AG04449 (cell line): ENCODE measurements around the gene IL17D.
"Not testable (repeated sequence)": the region's sequence is repeated elsewhere in the genome, so short reads cannot be mapped to it uniquely, and the experiment has no call there.

Experiments
- CTCF ChIA-PET: fragments of 350-600 bp; formaldehyde crosslinking; extraction: SDS; loops from one replicate; lab custom pipeline; 2021; ENCODE audit warnings: antibody characterized with exemption; lab: Yijun Ruan, JAX
- POLR2A ChIA-PET: fragments of 400-600, 350-600 bp; formaldehyde crosslinking; extraction: SDS; loops from one replicate; lab custom pipeline; 2020; ENCODE audit warnings: antibody characterized with exemption, inconsistent platforms; lab: Yijun Ruan, JAX
- DNase-seq: peaks from one replicate; pipeline ENCODE4 v3.0.0-alpha.2; 2010; ENCODE audit warnings: low read depth, low spot score
- H3K4me3 ChIP-seq: 2 replicates; pipeline ENCODE4 v1.5.1; 2011; ENCODE audit warnings: low read depth, mild to moderate bottlenecking, control low read depth, low read length
- CTCF ChIP-seq: IDR thresholded peaks from one replicate; pipeline ENCODE4 v1.5.1; 2011; ENCODE audit warnings: mild to moderate bottlenecking, moderate library complexity, low read length, control low read depth, inconsistent platforms; ENCODE audit not compliant: insufficient read depth; ENCODE audit errors: missing control alignments

Gene IL17D

GRCh38 chr13:20680416-20681080 lies 23.0 kb upstream of the IL17D start:
- ChIA-PET CTCF (interaction anchor here (0.8 to 1.4 kb wide), 3 partner anchors 9 to 148 kb away, joined by 3 to 6 read pairs (median 3); no protein-coding TSS in a partner anchor), POLR2A (no interaction called here)
- no peak for TF ChIP-seq CTCF
- DNase-seq = no peak
- no peak overlapping the region for H3K4me3 ChIP-seq

- ChIA-PET POLR2A (interaction anchor here (0.6 kb wide), 1 partner anchor 18 kb away, joined by 3 read pairs; no protein-coding TSS in a partner anchor), CTCF (interaction anchor here (0.8 to 1.3 kb wide), 2 partner anchors 10 to 187 kb away, joined by 3 read pairs; no protein-coding TSS in a partner anchor)
- H3K4me3 ChIP-seq = not testable (repeated sequence)
- DNase-seq = peak; percentile 74
Measured at GRCh38 chr13:20681481-20681880, 22.0 kb upstream of the IL17D start.

GRCh38 chr13:20682061-20682460 lies 21.4 kb upstream of the IL17D start:
- no peak for DNase-seq
- no peak overlapping the region for H3K4me3 ChIP-seq
- ChIA-PET CTCF (interaction anchor here (0.8 kb wide), 1 partner anchor 187 kb away, joined by 3 read pairs; no protein-coding TSS in a partner anchor), POLR2A (interaction anchor here (0.6 kb wide), 1 partner anchor 18 kb away, joined by 3 read pairs; no protein-coding TSS in a partner anchor)
- no peak for TF ChIP-seq CTCF

GRCh38 chr13:20684041-20684440 lies 19.5 kb upstream of the IL17D start:
- no peak for TF ChIP-seq CTCF
- H3K4me3 ChIP-seq = no peak overlapping the region
- POLR2A ChIA-PET = no interaction called here
- CTCF ChIA-PET = interaction anchor here (0.7 to 1.5 kb wide), 2 partner anchors 20 to 28 kb away, joined by 3 to 4 read pairs; partner anchors contain the start of gene IL17D
- DNase-seq = no peak

- DNase-seq = no peak
- POLR2A ChIA-PET = no interaction called here
- TF ChIP-seq CTCF = no peak
Measured at GRCh38 chr13:20684546-20684945, 19.0 kb upstream of the IL17D start.

GRCh38 chr13:20685092-20685491 lies 18.4 kb upstream of the IL17D start:
- TF ChIP-seq CTCF = no peak
- ChIA-PET POLR2A (no interaction called here), CTCF (interaction anchor here (0.7 to 1.5 kb wide), 2 partner anchors 19 to 27 kb away, joined by 3 to 4 read pairs; partner anchors contain the start of gene IL17D)
- H3K4me3 ChIP-seq = no peak overlapping the region
- no peak for DNase-seq

More at GRCh38 chr13:20684546-20684945, 19.0 kb upstream of the IL17D start:
- CTCF ChIA-PET = interaction anchor here (0.7 to 1.5 kb wide), 2 partner anchors 19 to 27 kb away, joined by 3 to 4 read pairs; partner anchors contain the start of gene IL17D
- H3K4me3 ChIP-seq = no peak overlapping the region
